TTC549 (cell line): Measurements from ENCODE around the gene PRG3.
"Not testable (repeated sequence)": the region's sequence is repeated elsewhere in the genome, so short reads cannot be mapped to it uniquely, and the experiment has no call there.

ENCODE experiments used
- FAIRE-seq: peaks from 2 replicates; lab custom pipeline; 2012; peaks lifted over from hg19 to GRCh38; lab: Jason Lieb, UNC

PRG3 gene

GRCh38 chr11:57359396-57359795, 21.6 kb downstream of the PRG3 start:
- FAIRE-seq = no peak

- FAIRE-seq = no peak
Observed at GRCh38 chr11:57358991-57359390, 22.0 kb downstream of the PRG3 start.

DNA sequence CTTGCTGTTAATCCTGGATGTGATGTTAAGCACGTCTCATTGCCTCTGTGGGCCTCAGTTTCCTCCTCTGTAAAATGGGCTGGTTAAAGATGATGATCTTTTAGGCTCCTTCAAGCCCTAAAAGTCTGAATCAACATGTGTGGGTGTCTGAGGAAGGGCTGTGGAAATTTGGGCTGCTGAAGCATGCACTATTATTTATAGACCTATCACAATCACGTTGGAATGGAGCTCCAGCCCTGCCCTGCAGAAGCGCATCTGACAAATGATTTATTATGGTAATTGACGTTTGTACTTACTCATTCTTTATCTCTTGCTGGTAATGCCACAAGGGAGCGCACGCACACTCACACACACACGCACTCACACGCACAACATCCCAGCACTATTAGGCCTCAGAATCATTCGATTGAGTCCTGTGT, 22.4 kb downstream of the PRG3 start:
- FAIRE-seq = no peak

DNA sequence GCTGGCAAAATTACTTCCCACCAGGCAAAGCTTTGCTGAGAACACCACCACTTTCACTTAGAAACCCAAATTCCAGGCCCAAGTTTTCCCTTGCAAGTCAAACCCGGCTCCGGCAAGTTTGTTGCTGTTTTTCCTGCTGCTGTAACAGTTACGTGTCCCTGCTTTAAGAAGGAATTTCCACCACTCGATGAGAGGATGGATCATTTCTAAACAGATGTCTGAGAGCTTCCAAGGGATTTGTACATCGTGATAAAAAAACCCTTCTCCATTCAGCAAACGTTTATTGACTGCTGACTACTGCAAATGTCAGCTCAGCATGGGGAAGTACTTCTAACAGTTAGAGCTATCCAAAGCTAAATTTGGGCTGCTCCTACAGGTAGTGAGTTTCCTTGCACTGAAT, 23.1 kb downstream of the PRG3 start:
- no peak for FAIRE-seq

DNA sequence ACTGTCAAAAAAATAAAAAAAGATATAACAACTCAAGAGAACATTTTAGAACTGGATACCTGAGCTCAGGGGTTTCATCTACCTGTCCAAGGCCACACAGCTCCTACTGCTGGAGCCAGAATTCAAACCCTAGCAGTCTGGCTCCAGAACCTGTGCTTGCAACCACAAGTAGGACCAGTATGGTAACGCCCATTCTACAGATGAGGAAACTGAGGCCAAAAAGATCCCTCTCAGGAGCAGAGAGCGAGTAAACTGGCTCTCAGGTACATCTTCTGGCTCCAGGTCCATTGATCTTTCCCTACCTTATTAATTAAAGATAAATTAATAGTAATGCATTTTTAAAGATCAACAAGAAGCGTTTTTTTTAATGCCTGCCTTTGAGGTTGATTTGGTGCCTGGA, 23.6 kb downstream of the PRG3 start:
- FAIRE-seq = no peak

DNA sequence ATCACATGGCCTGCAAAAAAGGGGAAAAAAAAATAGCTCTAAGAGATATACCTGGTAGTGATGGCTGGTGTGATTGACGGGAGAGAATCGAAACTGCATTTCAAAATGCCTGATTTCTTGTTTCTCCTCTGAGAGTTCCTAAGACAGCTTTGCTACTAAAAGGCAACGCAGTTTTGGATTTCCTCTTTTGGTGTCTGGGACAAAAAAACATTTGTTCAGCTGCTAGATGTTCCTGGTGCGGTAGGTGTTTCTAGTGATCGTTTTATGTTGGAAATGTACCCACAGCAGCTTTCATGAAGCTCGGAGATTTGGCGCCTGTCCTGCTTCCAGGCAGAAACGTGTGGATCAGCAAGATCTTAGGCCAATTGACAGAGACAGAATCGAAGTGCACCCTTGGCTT, 24.7 kb downstream of the PRG3 start:
- FAIRE-seq = no peak

GRCh38 chr11:57354699-57355098, 26.3 kb downstream of the PRG3 start:
- FAIRE-seq = no peak

GRCh38 chr11:57353852-57354251, 27.1 kb downstream of the PRG3 start:
- FAIRE-seq = no peak

DNA sequence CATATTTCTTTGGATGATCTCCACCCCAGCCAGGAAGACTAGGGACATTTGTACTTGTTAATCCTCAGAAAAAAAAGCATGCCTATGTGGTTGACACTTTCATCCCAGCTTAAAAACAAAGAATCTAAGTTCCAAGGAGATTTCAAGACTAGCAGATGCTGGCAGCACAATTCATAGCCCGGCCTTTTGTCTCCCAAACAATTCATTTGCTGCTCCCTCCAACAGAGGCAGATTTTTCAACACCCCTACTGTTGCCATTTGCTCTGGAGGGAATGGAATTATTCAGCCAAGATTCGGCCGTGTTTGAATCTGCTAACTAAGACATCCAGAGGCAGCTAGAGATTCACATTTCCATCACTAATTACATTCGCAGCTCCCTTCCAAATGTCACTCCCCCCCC, 27.5 kb downstream of the PRG3 start:
- FAIRE-seq = no peak

DNA sequence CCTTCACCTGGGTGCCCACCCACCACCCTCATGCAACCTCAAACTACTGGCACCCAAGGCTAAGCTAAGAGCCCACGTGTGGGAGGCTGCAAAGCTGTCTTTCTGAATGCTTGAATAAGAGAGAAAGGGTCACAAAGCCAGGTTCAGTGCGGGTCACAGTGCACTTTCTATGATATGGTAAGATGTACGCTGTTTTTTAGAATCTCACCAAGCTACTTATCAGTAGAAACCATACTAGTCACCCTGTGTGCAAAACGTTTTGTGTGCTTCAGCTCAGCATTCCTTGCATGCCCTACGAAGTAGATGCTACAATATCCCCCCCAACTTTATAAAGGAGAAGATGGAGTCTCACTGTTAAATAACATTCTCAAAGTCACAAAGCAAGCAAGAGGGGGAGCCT, 27.9 kb downstream of the PRG3 start:
- no peak for FAIRE-seq

DNA sequence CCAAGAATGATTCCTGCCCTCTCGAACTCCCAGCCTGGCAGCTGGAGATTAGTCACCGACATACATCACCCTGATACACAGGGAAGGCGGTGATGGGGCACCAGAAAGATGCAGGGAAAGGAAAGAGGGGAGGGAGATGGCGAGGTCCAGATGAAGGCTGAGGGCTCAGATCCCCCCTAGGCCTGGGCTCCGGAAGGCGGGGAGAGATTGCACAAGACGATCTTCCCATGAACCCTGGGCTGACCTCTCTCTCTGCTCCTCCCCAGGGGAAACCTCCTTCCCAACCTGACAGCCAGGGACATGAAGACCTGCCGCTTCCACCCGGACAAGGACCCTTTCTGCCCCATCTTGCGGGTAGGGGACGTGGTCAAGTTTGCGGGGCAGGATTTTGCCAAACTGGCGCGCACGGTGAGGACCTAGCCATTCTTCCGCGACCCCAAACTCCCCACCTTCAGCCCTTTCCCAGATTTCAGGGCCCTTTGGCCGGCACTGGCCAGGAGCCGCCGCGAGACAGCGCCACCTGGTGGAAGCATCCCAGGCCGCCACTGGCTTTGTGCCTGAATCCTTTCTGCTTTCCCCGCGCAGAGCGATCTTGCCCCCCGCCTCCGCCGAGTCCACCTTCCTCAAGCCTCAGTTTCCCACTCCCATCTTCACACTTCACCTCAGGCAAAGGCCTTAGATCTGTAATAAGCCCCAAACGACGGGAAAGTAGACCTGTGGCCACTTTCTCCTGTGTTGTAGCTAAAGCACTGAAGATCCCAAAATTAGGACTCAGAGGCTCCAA, 31.3 kb downstream of the PRG3 start:
- no peak for FAIRE-seq

GRCh38 chr11:57348636-57349313, 32.2 kb downstream of the PRG3 start:
- no peak for FAIRE-seq

- no peak for FAIRE-seq
Observed at GRCh38 chr11:57348052-57348451, 32.9 kb downstream of the PRG3 start.

- FAIRE-seq = no peak
Observed at GRCh38 chr11:57347336-57347735, 33.6 kb downstream of the PRG3 start.

DNA sequence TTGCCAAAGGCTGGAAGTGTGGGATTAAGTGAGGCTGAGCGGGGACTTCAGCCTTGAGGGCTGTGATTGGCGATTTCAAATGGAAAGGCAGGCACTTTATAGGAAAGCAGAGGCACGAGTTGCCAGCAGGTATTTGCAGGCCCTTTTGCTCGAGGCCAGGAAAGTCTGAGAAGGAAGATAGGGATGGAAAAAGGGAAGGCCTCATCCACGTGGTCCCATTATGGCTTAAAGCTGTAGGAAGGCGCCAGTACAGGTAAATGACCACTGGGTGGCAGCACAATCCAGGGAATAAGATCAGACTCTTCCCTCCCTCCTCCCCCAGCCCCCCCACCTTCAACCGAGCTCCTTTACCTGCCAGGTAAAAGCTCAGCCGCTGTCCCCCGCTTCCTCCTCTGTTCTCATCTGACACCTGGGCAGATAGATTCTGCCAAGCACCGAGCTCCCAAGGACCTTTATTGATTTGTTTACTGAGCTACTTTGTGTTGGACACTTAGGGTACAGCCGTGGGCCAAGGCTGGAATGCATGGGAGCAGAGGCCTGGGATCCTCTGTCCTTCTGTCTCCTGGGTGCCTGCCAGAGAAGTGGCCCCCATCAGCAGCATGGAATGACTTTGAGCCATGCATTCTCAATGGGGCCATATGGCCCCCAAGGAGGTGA, 35.3 kb downstream of the PRG3 start:
- FAIRE-seq = no peak

DNA sequence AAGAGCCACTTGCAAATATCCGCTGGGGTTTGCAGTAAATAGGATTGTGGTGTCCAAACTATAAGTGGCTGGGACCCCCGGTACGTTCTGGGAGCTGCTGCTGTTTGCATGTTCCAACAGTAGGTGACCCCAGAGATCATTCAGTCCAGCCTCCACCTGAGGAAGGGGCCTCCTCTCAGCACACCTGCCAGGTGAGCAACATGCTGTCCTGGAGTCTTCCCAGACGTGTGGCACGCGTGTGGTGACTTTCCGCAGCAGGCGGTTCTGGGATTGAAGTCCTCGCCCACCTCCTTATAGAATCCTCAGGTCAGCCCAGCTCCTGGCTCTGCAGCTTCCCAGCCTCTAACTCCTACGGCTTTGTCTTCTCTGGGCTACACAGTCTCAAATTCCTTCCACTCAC, 36.1 kb downstream of the PRG3 start:
- no peak for FAIRE-seq

DNA sequence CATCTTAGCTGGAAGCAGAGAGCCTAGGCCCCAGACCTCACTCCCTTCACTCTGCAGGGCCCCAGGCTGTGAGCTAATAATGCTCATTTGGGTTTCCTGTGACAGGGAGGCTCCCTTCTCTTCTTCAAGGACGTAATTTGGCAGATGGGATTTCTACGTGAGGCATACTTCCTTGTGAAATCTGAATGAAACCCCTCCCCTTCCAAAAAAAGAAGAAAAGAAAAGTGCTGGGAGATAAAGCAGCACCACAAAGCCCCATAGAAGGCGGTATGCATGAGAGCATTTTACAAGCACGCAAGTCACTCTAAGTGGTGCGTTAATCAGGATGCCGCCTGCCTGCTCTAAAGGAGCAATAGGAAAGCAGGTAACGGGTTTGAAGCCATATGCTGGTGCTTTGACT, 37.1 kb downstream of the PRG3 start:
- FAIRE-seq = no peak

DNA sequence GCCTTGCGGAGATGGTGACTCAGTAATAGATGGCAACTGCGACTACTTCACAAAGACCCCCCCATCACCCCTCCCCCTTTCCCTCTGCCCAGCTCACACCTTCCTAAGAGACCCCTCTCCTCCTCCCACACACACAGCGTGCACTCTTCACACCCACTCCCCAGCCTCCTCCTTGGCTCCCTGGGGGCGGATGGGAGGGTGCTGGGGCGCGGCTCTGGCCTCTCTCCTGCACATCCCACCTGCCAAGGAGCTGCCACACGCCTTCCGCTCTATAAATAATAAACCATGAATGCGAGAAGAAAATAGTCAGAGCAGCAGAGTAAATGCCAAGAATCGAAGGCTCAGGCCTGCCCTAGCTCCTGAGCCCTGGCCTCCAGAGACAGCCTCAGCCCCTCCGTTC, 38.2 kb downstream of the PRG3 start:
- FAIRE-seq = no peak

GRCh38 chr11:57341250-57341808, 39.6 kb downstream of the PRG3 start:
- no peak for FAIRE-seq

DNA sequence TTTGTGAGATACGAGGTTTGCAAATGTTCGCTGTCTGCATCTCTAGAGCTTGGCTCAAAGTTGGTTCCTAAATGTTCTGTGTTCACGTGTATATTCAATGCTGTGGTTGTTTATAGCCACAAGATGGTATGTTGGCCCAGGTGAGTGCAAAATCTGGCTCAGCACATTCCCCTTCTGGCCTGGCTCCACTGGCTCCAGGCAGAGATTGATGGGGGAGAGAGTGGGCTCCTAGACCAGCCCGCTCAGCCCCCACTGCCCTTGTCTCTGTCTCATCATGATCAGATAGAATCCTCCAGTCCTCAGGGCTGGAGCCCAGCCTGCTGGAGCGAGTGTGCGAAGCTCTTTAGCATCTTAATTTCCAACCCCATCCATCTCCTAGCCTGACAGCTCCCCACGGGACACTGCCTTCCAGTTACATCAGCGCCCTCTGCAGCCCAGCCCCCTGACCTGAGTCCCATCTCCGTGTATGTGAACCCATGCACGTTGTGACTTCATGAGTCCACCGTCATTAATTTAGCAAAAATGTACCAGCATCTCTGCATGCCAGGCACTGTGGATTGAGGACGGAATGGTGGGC, 40.8 kb downstream of the PRG3 start:
- no peak for FAIRE-seq

- no peak for FAIRE-seq
Observed at GRCh38 chr11:57339328-57339727, 41.6 kb downstream of the PRG3 start.

GRCh38 chr11:57338142-57338541, 42.8 kb downstream of the PRG3 start, which contains the start of gene P2RX3:
Gene P2RX3 (plus strand): TSS chr11:57338352. CDS start chr11:57338551, 199 bp downstream.
- FAIRE-seq = no peak

DNA sequence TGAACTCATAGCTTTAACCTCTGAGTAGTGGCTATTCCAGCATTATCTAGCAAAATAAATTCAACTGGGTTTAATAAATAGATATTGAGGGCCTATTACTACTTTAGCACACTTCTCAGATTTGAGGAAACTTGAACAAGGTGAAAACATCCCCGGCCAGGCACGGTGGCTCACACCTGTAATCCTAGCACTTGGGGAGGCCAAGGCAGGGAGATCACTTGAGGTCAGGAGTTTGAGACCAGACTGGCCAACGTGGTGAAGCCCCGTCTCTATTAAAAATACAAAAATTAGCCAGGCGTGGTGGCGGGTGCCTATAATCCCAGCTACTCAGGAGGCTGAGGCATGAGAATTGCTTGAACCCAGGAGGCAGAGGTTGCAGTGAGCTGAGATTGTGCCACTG, 44.1 kb downstream of the PRG3 start:
- not testable (repeated sequence) for FAIRE-seq
